AG09319 (cell line): Measurements from ENCODE around the gene ACO2.

ENCODE experiments used
- DNase-seq: peaks from one replicate; pipeline ENCODE4 v3.0.0-alpha.2; 2010; ENCODE audit warnings: low read depth; ENCODE audit errors: extremely low read depth
- CTCF ChIP-seq: IDR thresholded peaks from 2 replicates; pipeline ENCODE4 v1.5.1; 2011; ENCODE audit warnings: low read depth, mild to moderate bottlenecking, inconsistent platforms, low read length, moderate library complexity

The ACO2 gene

GRCh38 chr22:41479671-41480396 is 10.9 kb downstream of the ACO2 start:
- no peak; the same call in 1 of the 2 replicates for TF ChIP-seq CTCF
- no peak for DNase-seq

GRCh38 chr22:41480397-41480735 is 11.4 kb downstream of the ACO2 start:
- TF ChIP-seq CTCF = no peak
- DNase-seq = no peak

GRCh38 chr22:41481131-41481830 is 12.4 kb downstream of the ACO2 start:
- TF ChIP-seq CTCF = no peak
- DNase-seq = no peak

GRCh38 chr22:41481925-41482318 is 13.0 kb downstream of the ACO2 start:
- DNase-seq = no peak
- no peak for TF ChIP-seq CTCF

GRCh38 chr22:41482319-41482935 is 13.5 kb downstream of the ACO2 start:
- DNase-seq = no peak

GRCh38 chr22:41485033-41485432 is 16.1 kb downstream of the ACO2 start:
- DNase-seq = no peak
- TF ChIP-seq CTCF = no peak

More at GRCh38 chr22:41482319-41482935, 13.5 kb downstream of the ACO2 start:
- no peak for TF ChIP-seq CTCF
